ENCODE data around the gene SBNO1.
"Not testable (repeated sequence)": the region's sequence is repeated elsewhere in the genome, so short reads cannot be mapped to it uniquely, and the experiment has no call there.

DNA sequence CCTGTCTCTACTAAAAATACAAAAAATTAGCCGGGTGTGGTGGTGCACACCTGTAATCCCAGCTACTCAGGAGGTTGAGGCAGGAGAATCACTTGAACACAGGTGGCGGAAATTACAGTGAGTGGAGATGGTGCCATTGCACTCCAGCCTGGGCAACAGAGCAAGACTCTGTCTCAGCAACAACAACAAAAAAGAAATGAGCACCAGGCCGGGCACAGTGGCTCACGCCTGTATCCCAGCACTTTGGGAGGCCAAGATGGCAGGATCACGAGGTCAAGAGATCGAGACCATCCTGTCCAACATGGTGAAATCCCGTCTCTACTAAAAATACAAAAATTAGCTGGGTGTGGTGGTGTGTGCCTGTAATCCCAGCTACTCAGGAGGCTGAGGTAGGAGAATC, 3.8 kb upstream of the SBNO1 start:
- TF ChIP-seq POLR2A, CTCF, EP300, POLR2AphosphoS5 (IDR thresholded peaks at IDR 0.05): not testable (repeated sequence)
